WTC11 (cell line): ENCODE data around the gene OLFM1.

Experiments
- FOXP1 ChIP-seq: sonication (generic); formaldehyde crosslinking; IDR thresholded peaks from 2 replicates; pipeline ENCODE4 v1.8.0; 2022; ENCODE audit warnings: missing genetic modification reagents, mild to moderate bottlenecking, moderate library complexity, borderline replicate concordance
- GTF2I ChIP-seq: fragments of 250-450 bp; sonication (Bioruptor Pico); conservative IDR thresholded peaks from 2 replicates; pipeline ENCODE4 v1.4.0; 2021; ENCODE audit warnings: mild to moderate bottlenecking
- KAT7 ChIP-seq: sonication (generic); formaldehyde crosslinking; IDR thresholded peaks from 2 replicates; pipeline ENCODE4 v1.8.1; 2023; ENCODE audit warnings: missing genetic modification reagents, mild to moderate bottlenecking, borderline replicate concordance
- SP1 ChIP-seq: sonication (generic); formaldehyde crosslinking; conservative IDR thresholded peaks from 2 replicates; pipeline ENCODE4 v1.8.1; 2022; ENCODE audit warnings: missing genetic modification reagents
- TEAD4 ChIP-seq: sonication (generic); formaldehyde crosslinking; IDR thresholded peaks from 2 replicates; pipeline ENCODE4 v1.8.0; 2022; ENCODE audit warnings: mild to moderate bottlenecking, missing genetic modification reagents
- ZNF263 ChIP-seq: sonication (generic); formaldehyde crosslinking; IDR thresholded peaks from 2 replicates; pipeline ENCODE4 v1.8.1; 2022; ENCODE audit warnings: low read depth, mild to moderate bottlenecking, moderate library complexity, missing genetic modification reagents
- TF ChIP-seq, protein P1 (sequence below): fragments of 200-600 bp; IDR thresholded peaks from 2 replicates; pipeline ENCODE4 v1.8.0; 2022; ENCODE audit warnings: antibody characterized with exemption
- TF ChIP-seq, protein P2 (sequence below): sonication (generic); formaldehyde crosslinking; IDR thresholded peaks from 2 replicates; pipeline ENCODE4 v1.8.1; 2023; ENCODE audit warnings: mild to moderate bottlenecking, missing genetic modification reagents
- TF ChIP-seq, protein P3 (sequence below): sonication (generic); formaldehyde crosslinking; conservative IDR thresholded peaks from 2 replicates; pipeline ENCODE4 v1.8.1; 2023; ENCODE audit warnings: mild to moderate bottlenecking, low read depth, missing genetic modification reagents, moderate library complexity
- TF ChIP-seq, protein P4 (sequence below): sonication (generic); formaldehyde crosslinking; IDR thresholded peaks from 2 replicates; pipeline ENCODE4 v1.8.0; 2022; ENCODE audit warnings: mild to moderate bottlenecking, missing genetic modification reagents
- TF ChIP-seq, protein P5 (sequence below): sonication (generic); formaldehyde crosslinking; conservative IDR thresholded peaks from 2 replicates; pipeline ENCODE4 v1.8.1; 2022; ENCODE audit warnings: mild to moderate bottlenecking, missing genetic modification reagents

DNA sequence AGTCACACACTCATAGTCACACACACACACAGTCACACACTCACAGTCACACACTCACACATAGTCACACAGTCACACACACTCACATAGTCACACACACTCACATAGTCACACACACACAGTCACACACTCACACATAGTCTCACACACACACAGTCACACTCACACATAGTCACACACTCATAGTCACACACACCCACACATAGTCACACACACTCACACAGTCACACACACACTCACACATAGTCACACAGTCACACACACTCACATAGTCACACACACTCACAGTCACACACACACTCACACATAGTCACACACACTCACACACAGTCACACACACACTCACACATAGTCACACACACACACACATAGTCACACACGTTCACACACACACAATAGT lies 4.1 kb downstream of the OLFM1 start:
- TF ChIP-seq, protein P1, sequence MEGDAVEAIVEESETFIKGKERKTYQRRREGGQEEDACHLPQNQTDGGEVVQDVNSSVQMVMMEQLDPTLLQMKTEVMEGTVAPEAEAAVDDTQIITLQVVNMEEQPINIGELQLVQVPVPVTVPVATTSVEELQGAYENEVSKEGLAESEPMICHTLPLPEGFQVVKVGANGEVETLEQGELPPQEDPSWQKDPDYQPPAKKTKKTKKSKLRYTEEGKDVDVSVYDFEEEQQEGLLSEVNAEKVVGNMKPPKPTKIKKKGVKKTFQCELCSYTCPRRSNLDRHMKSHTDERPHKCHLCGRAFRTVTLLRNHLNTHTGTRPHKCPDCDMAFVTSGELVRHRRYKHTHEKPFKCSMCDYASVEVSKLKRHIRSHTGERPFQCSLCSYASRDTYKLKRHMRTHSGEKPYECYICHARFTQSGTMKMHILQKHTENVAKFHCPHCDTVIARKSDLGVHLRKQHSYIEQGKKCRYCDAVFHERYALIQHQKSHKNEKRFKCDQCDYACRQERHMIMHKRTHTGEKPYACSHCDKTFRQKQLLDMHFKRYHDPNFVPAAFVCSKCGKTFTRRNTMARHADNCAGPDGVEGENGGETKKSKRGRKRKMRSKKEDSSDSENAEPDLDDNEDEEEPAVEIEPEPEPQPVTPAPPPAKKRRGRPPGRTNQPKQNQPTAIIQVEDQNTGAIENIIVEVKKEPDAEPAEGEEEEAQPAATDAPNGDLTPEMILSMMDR: no peak
- TF ChIP-seq SP1 (CRISPR knock-in tag) (no peak), FOXP1 (no peak), GTF2I (no peak), KAT7 (no peak), TEAD4 (no peak), ZNF263 (CRISPR knock-in tag) (no peak)
- TF ChIP-seq, protein P2, sequence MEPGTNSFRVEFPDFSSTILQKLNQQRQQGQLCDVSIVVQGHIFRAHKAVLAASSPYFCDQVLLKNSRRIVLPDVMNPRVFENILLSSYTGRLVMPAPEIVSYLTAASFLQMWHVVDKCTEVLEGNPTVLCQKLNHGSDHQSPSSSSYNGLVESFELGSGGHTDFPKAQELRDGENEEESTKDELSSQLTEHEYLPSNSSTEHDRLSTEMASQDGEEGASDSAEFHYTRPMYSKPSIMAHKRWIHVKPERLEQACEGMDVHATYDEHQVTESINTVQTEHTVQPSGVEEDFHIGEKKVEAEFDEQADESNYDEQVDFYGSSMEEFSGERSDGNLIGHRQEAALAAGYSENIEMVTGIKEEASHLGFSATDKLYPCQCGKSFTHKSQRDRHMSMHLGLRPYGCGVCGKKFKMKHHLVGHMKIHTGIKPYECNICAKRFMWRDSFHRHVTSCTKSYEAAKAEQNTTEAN (CRISPR knock-in tag): no peak
- TF ChIP-seq, protein P3, sequence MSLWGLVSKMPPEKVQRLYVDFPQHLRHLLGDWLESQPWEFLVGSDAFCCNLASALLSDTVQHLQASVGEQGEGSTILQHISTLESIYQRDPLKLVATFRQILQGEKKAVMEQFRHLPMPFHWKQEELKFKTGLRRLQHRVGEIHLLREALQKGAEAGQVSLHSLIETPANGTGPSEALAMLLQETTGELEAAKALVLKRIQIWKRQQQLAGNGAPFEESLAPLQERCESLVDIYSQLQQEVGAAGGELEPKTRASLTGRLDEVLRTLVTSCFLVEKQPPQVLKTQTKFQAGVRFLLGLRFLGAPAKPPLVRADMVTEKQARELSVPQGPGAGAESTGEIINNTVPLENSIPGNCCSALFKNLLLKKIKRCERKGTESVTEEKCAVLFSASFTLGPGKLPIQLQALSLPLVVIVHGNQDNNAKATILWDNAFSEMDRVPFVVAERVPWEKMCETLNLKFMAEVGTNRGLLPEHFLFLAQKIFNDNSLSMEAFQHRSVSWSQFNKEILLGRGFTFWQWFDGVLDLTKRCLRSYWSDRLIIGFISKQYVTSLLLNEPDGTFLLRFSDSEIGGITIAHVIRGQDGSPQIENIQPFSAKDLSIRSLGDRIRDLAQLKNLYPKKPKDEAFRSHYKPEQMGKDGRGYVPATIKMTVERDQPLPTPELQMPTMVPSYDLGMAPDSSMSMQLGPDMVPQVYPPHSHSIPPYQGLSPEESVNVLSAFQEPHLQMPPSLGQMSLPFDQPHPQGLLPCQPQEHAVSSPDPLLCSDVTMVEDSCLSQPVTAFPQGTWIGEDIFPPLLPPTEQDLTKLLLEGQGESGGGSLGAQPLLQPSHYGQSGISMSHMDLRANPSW (CRISPR knock-in tag): no peak
- TF ChIP-seq, protein P4, sequence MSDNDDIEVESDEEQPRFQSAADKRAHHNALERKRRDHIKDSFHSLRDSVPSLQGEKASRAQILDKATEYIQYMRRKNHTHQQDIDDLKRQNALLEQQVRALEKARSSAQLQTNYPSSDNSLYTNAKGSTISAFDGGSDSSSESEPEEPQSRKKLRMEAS (CRISPR knock-in tag): no peak
- TF ChIP-seq, protein P5, sequence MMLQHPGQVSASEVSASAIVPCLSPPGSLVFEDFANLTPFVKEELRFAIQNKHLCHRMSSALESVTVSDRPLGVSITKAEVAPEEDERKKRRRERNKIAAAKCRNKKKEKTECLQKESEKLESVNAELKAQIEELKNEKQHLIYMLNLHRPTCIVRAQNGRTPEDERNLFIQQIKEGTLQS (CRISPR knock-in tag): no peak
